HEK293 (cell line): Measurements from ENCODE around the gene SAMD4A.

Experiments used
- ZBTB7A ChIP-seq: fragments of 450-650 bp; formaldehyde crosslinking; IDR thresholded peaks from 2 replicates; pipeline ENCODE4 v1.5.1; 2016; ENCODE audit warnings: low read depth, missing biosample characterization, missing genetic modification characterization
- ZNF274 ChIP-seq, 2 experiments: fragments of 200-500 bp in 1 of 2; fragments of 450-650 bp in 1 of 2; sonication (Bioruptor generic) in 1 of 2; formaldehyde crosslinking in 1 of 2; IDR thresholded peaks; 2 replicates each; pipeline versions ENCODE4 v1.5.1 to v1.6.1; 2014 to 2016; ENCODE audit warnings: borderline replicate concordance in 1 of 2, inconsistent platforms in 1 of 2, low read length in 1 of 2, missing biosample characterization in 1 of 2, missing genetic modification characterization in 1 of 2
- ZNF404 ChIP-seq: fragments of 450-650 bp; formaldehyde crosslinking; IDR thresholded peaks from 2 replicates; pipeline ENCODE4 v1.5.1; 2017; ENCODE audit warnings: missing biosample characterization, missing genetic modification characterization

DNA sequence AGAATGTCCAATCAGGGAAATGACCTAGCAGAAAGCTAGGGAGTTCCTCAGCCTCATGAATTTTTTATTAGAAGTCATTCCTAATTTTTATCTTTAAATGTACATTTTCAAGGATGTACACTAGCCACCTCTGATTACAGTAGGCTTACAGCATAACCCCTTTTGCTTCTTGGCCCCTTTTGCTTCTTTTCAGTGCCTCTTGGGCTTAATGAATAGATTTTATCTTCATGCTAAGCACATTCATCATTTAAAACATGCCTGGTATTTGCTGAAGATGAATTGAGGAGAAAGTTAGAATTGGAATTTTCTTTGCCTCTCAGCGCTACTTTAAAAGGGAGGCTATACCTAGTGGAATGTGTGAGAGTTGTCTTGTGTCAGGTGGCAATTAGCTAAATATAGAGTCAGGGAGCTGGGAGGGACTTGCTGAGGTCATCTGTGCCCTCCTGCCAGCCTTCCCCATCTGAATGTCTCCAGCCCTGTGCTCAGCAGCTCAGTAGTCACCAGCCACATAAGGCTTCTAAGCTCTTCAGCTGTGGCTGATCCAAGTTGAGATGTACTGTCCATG lies 132.1 kb downstream of the SAMD4A start:
- TF ChIP-seq ZBTB7A (tag by site-specific recombination), result no peak
- TF ChIP-seq ZNF274 (IDR thresholded peaks at IDR 0.05; ENCODE audit: low read length), result no peak
- no peak for TF ChIP-seq ZNF274 (tag by site-specific recombination; IDR thresholded peaks at IDR 0.05; ENCODE audit: borderline replicate concordance)
- TF ChIP-seq ZNF404 (tag by site-specific recombination), result no peak
